Natural killer cell (primary cell): Measurements from ENCODE around the gene ITGAE. TPM values are rescaled to one million over a fixed set of nuclear protein-coding genes. Genes with fewer than 3 reads are reported as not detected.

Experiments
- ATAC-seq, 3 donors: fragments of 150-1000 bp in 2 of 3; fragments of 200-7000 bp in 1 of 3; cut with Tn5 transposase; 1 replicate in 1 of 3; 2 replicates in 2 of 3; pipeline ENCODE4 v1.10.0; 2021; ENCODE audit warnings: mild to moderate bottlenecking in 2 of 3, moderate library complexity in 2 of 3
- DNase-seq, 2 donors: peaks; one replicate each; pipeline versions ENCODE4 v3.0.0 to v3.0.0-alpha.2; 2013 to 2021; ENCODE audit warnings: mixed read lengths in 1 of 2
- H3K27ac ChIP-seq: one replicate; pipeline ENCODE4 v1.5.1; 2013; ENCODE audit warnings: mild to moderate bottlenecking, low read length
- H3K27me3 ChIP-seq: one replicate; pipeline ENCODE4 v1.6.1; 2013; ENCODE audit warnings: low read length; ENCODE audit not compliant: control insufficient read depth, insufficient read depth
- H3K36me3 ChIP-seq: one replicate; pipeline ENCODE4 v1.6.1; 2013; ENCODE audit warnings: low read length; ENCODE audit not compliant: control insufficient read depth, insufficient read depth
- H3K4me1 ChIP-seq: one replicate; pipeline ENCODE4 v1.6.1; 2013; ENCODE audit warnings: low read length; ENCODE audit not compliant: control insufficient read depth, insufficient read depth
- H3K4me3 ChIP-seq: one replicate; pipeline ENCODE4 v1.5.1; 2013; ENCODE audit warnings: low read length
- H3K9me3 ChIP-seq: one replicate; pipeline ENCODE4 v1.6.1; 2013; ENCODE audit warnings: low read length; ENCODE audit not compliant: control insufficient read depth, insufficient read depth
- H3K27ac Mint-ChIP-seq, 2 donors: one replicate each; pipeline ENCODE4 v1.8.0; 2022; ENCODE audit warnings: mild to moderate bottlenecking in 2 of 2, mixed read lengths in 2 of 2, moderate library complexity in 1 of 2
- H3K27me3 Mint-ChIP-seq, 2 donors: one replicate each; pipeline ENCODE4 v1.8.0; 2022; ENCODE audit warnings: low read depth in 2 of 2, mixed read lengths in 2 of 2
- H3K36me3 Mint-ChIP-seq: one replicate; pipeline ENCODE4 v1.8.0; 2022; ENCODE audit warnings: mixed read lengths
- H3K4me1 Mint-ChIP-seq, 2 donors: one replicate each; pipeline ENCODE4 v1.8.0; 2022; ENCODE audit warnings: mixed read lengths in 2 of 2
- H3K4me3 Mint-ChIP-seq: one replicate; pipeline ENCODE4 v1.8.0; 2022; ENCODE audit warnings: mild to moderate bottlenecking, moderate library complexity, mixed read lengths
- H3K9me3 Mint-ChIP-seq, 2 donors: one replicate each; pipeline ENCODE4 v1.8.0; 2022; ENCODE audit warnings: mixed read lengths in 2 of 2
- CTCF ChIP-seq: fragments of 200-600 bp; IDR thresholded peaks from one replicate; pipeline ENCODE4 v1.8.0; 2022; ENCODE audit warnings: antibody characterized with exemption
- WGBS: methylation state at CpG from one replicate; pipeline ENCODE4 v1.1.7; 2013; ENCODE audit warnings: missing lambda C conversion rate; ENCODE audit not compliant: insufficient coverage; 5-methylcytosine and 5-hydroxymethylcytosine counted together
- intact Hi-C: fragments of 100-400 bp; cut with micrococcal nuclease; formaldehyde crosslinking; loops from one replicate; pipeline ENCODE4 v1.14.2; 2022
- total RNA-seq, 4 donors: library from RNA; stranded (reverse); fragments of 120-200 nt in 1 of 4; gene quantifications; one replicate each; pipeline versions ENCODE4 v1.2.3 to v1.2.4, GENCODE V29; 2013 to 2022

Gene ITGAE
- total RNA-seq, 3 donors from 2014 or later (not counting 1 experiment from before 2014, with no cell fraction given) = 12.8 to 13.8 (median 13.8) TPM

- intact Hi-C loops = no loop called here
- Histone ChIP-seq H3K27me3 (no peaks in the 10 kb centered on the region), H3K27ac (no peak overlapping the region), H3K4me1 (peaks cover 24% of the 10 kb centered on the region), H3K9me3 (no peaks in the 10 kb centered on the region), H3K36me3 (no peaks in the 10 kb centered on the region), H3K4me3 (no peak overlapping the region)
- Mint-ChIP-seq H3K4me1 (peaks cover 11 to 20% of the 10 kb centered on the region in 2 donors), H3K9me3 (no peaks in the 10 kb centered on the region), H3K36me3 (no peaks in the 10 kb centered on the region), H3K27me3 (peaks cover 0 to 2% of the 10 kb centered on the region in 2 donors), H3K27ac (no peak overlapping the region), H3K4me3 (no peak overlapping the region)
- no peak for DNase-seq
- no peak for TF ChIP-seq CTCF
- WGBS = 89% methylated on average over 3 of the region's 3 CpGs
- ATAC-seq = no peak
Observed at GRCh38 chr17:3744014-3744413, 57.0 kb downstream of the ITGAE start.

GRCh38 chr17:3740611-3741073, 60.3 kb downstream of the ITGAE start:
- Histone ChIP-seq H3K4me1 (peaks cover 41% of the 10 kb centered on the region), H3K9me3 (no peaks in the 10 kb centered on the region), H3K4me3 (no peak overlapping the region), H3K36me3 (no peaks in the 10 kb centered on the region), H3K27ac (peak overlapping the region; percentile 3), H3K27me3 (no peaks in the 10 kb centered on the region)
- peak overlapping the region; percentile 47 for H3K4me3 Mint-ChIP-seq
- H3K27me3 Mint-ChIP-seq = no peaks in the 10 kb centered on the region
- no peaks in the 10 kb centered on the region for H3K9me3 Mint-ChIP-seq
- intact Hi-C loops = no loop called here
- H3K36me3 Mint-ChIP-seq = no peaks in the 10 kb centered on the region
- 23% methylated on average over 11 of the region's 14 CpGs for WGBS
- ATAC-seq = peak; percentile 33 to 53 (median 45)
- DNase-seq = peak in 1 of 2 donors; percentile 84
- no peak for TF ChIP-seq CTCF
- H3K27ac Mint-ChIP-seq = peak overlapping the region; percentile 63 to 71
- H3K4me1 Mint-ChIP-seq = peaks cover 26 to 36% of the 10 kb centered on the region in 2 donors

- Histone ChIP-seq H3K4me1 (peaks cover 41% of the 10 kb centered on the region), H3K9me3 (no peaks in the 10 kb centered on the region), H3K27me3 (no peaks in the 10 kb centered on the region), H3K4me3 (no peak overlapping the region), H3K27ac (no peak overlapping the region), H3K36me3 (no peaks in the 10 kb centered on the region)
- ATAC-seq (no peak), DNase-seq (no peak)
- 97% methylated on average over 16 of the region's 16 CpGs for WGBS
- H3K36me3 Mint-ChIP-seq = no peaks in the 10 kb centered on the region
- H3K4me3 Mint-ChIP-seq = no peak overlapping the region
- peaks cover 26 to 36% of the 10 kb centered on the region in 2 donors for H3K4me1 Mint-ChIP-seq
- H3K9me3 Mint-ChIP-seq = no peaks in the 10 kb centered on the region
- intact Hi-C loops = loop anchor here (2.0 to 10.0 kb wide), 2 partner anchors 25 to 265 kb away; no protein-coding TSS in a partner anchor
- H3K27me3 Mint-ChIP-seq = no peaks in the 10 kb centered on the region
- peak overlapping the region; percentile 34 to 75 for H3K27ac Mint-ChIP-seq
- TF ChIP-seq CTCF = no peak
Observed at GRCh38 chr17:3739422-3740124, 61.4 kb downstream of the ITGAE start.
